CD4-positive, alpha-beta T cell treated with Interleukin-15 for 1 hour (primary cell): ENCODE measurements around the gene ERBIN.
"Not testable (repeated sequence)": the region's sequence is repeated elsewhere in the genome, so short reads cannot be mapped to it uniquely, and the experiment has no call there.

Experiments
- DNase-seq: peaks from one replicate; pipeline ENCODE4 v3.0.0-alpha.2; 2020

Gene ERBIN, protein sequence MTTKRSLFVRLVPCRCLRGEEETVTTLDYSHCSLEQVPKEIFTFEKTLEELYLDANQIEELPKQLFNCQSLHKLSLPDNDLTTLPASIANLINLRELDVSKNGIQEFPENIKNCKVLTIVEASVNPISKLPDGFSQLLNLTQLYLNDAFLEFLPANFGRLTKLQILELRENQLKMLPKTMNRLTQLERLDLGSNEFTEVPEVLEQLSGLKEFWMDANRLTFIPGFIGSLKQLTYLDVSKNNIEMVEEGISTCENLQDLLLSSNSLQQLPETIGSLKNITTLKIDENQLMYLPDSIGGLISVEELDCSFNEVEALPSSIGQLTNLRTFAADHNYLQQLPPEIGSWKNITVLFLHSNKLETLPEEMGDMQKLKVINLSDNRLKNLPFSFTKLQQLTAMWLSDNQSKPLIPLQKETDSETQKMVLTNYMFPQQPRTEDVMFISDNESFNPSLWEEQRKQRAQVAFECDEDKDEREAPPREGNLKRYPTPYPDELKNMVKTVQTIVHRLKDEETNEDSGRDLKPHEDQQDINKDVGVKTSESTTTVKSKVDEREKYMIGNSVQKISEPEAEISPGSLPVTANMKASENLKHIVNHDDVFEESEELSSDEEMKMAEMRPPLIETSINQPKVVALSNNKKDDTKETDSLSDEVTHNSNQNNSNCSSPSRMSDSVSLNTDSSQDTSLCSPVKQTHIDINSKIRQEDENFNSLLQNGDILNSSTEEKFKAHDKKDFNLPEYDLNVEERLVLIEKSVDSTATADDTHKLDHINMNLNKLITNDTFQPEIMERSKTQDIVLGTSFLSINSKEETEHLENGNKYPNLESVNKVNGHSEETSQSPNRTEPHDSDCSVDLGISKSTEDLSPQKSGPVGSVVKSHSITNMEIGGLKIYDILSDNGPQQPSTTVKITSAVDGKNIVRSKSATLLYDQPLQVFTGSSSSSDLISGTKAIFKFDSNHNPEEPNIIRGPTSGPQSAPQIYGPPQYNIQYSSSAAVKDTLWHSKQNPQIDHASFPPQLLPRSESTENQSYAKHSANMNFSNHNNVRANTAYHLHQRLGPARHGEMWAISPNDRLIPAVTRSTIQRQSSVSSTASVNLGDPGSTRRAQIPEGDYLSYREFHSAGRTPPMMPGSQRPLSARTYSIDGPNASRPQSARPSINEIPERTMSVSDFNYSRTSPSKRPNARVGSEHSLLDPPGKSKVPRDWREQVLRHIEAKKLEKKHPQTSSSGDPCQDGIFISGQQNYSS (N-terminal part only)

DNA sequence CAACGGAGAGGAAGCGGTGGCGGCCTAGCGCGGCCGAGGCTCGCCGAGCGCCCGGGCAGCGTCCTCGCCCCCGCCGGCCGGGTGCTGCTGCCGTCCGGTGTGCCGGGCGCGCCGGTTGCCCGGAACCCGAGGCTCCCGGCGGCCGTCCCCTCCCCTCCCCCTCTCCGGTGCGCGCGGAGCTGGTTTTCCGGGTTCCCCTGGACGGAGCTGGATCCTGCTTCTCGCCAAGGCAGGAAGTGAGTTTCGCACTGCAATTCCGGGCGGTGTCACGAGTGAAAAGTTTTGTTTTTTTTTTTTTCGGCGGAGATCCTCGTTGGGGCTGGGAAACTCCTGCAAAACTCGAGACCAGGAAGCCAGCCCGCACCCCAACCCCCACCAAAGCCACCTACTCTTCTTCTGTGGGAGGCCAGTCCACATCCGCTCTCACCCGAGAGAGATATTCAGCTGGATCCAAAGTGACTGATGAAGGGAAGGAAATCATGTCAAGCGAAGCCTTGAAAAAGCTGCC, at the start of gene ERBIN:
Gene ERBIN (plus strand): TSS at position 300 of the 508 bp plus-strand sequence. CDS start 66,144 bp downstream, outside the sequence.
- DNase-seq: peak; percentile 71

DNA sequence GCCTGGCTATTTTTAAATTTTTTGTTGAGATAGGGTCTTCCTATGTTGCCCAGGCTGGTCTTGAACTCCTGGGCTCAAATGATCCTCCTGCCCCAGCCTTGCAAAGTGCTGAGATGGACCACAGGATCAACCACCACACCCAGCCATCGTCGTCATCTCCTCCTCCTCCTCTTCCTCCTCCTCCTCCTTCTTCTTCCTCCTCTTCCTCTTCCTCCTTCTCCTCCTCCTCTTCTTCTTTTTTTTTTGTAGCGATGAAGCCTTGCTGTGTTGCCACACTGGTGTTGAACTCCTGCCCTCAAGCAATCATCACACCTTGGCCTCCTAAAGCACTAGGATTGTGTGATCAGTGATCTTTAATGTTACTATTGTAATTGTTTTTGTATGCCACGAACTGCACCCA, 49.4 kb upstream of the ERBIN start:
- no peak for DNase-seq

DNA sequence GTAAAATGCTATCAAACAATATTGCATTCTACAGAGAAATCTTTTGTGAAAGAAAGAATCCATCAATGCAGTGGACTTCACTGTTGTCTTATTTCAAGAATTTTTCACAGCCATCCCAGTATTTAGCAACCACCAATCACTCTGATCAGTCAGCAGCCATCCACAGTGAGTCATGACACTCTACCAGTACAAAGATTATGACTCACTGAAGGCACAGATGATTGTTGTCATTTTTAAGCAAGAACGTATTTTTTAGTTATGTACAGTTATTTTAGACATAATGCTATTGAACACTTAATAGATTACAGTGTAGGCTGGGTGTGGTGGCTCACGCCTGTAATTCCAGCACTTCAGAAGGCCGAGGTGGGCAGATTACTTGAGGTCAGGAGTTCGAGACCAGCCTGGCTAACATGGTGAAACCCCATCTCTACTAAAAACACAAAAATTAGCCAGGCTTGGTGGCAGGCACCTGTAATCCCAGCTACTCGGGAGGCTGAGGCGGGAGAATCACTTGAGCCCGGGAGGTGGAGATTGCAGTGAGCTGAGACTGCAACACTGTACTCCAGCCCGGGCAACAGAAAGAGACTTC, 46.6 kb upstream of the ERBIN start:
- DNase-seq: not testable (repeated sequence)

- DNase-seq: no peak
Observed at GRCh38 chr5:65880496-65881072, 45.8 kb upstream of the ERBIN start.

DNA sequence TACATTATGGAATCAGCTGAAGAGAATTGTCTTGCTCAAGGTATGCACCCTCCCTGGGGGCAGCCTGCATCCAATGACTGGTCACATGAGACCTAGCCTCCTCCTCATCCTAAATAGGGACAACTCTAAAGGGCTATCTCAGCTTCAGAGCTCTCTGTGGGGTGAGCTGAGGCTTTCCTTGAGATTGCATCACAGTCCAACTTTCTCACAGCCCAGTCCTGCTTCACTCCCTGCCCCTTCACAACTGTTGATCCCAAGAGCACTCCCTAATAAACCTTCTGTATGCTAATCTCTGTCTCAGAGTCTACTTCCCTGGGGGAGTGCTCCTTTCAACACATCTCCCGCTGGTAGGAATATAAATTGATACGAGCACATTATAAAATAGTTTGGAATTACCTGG, 44.1 kb upstream of the ERBIN start:
- DNase-seq: no peak

DNA sequence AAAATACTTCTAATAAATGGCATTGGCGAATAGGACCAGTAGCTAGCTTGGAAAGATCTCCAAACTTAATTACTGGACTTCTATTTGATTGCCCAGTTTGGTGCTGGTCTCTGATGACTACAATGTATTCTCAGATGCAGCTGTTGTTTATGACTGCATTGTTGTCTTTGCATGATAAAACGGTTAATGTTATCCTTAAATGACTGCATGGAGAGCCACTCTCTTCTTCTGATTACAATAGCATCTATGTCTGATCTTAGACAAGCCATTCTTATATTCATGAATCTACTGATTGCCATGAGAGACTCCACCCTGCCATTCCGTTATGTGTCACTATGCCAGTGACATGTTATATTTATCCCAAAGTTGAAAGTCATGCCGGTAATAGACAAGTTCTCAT, 42.9 kb upstream of the ERBIN start:
- no peak for DNase-seq

GRCh38 chr5:65886387-65886786, 40.0 kb upstream of the ERBIN start:
- no peak for DNase-seq

DNA sequence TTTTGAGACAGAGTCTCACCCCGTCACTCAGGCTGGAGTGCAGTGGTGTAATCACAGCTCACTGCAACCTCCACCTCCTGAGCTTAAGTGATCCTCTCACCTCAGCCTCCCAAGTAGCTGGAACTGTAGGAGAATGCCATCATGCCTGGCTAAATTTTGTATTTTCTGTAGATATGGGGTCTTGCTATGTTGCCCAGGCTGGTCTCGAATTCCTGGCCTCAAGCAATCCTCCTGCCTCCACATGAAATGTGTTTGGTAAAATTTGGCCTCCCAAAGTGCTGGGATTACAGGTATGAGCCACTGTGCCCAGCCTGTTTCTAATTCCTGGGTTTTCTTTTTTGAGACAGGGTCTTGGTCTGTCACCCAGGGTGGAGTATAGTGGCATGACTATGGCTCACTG, 34.4 kb upstream of the ERBIN start:
- not testable (repeated sequence) for DNase-seq

DNA sequence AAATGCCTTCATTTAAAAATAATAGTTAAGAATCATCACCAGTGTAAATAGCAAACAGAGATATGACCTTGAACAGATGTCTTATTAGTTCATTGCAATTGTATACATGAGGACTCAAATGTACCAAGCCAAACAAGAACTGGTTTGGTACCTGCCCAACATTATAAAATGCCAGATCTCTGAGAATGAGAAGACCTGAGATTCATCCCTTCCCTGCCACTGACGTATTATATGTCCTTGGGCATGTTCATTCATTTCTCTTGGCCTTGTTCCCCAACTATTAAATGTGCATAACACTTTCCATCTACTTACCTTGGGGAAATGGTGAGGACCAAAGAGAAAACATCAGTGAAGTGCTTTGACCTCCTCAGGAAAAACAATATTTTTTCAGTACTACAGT, 33.6 kb upstream of the ERBIN start:
- no peak for DNase-seq

DNA sequence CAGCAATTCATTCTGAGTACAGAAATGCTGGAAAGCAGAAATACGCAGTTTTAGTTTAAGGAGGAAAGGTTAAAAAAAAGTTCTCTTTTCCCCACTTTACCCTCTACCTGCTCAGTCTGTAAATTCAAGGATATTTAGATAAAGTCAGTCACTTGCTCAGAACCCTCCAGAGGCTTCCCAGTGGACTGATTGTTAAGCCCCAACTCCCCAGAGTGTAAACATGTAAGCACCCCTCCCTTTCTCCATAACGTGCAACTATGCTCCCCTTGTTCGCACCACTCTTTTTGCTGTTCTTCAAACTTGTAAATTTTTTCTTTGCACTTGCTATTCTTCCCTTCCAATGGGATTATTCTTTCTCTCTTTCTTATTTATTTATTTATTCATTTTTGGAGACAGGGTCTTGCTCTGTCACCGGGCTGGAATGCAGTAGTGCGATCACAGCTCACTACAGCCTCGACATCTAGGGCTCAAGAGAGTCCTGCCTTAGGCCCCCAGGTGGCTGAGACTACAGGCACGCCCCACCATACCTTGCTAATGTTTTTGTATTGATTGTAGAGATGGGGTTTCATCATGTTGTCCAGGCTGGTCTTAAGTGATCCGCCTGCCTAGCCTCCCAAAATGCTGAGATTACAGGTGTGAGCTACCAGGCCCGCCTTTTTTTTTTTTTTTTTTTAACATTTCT, 32.5 kb upstream of the ERBIN start:
- DNase-seq: no peak

DNA sequence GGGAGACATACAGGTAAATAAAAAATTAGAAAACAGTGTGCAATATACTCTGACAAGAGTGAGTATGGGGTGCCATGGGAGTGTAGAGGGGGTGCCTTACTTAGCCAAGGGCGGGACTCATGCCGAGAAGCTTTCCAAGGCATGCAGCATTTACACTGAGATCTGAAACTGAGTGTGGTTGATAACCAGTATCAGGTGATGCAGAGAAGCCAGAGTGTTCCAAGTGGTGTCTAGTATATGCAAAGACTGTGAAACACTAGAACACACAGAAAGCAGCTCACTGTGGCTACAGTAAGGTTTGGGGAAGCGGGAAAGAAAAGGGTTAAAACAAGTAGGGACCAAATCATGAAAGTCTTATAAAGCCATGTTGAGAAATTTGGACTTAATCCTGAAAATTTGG, 30.5 kb upstream of the ERBIN start:
- DNase-seq: no peak

GRCh38 chr5:65900746-65901145, 25.6 kb upstream of the ERBIN start:
- no peak for DNase-seq

- no peak for DNase-seq
Observed at GRCh38 chr5:65902104-65902503, 24.3 kb upstream of the ERBIN start.

DNA sequence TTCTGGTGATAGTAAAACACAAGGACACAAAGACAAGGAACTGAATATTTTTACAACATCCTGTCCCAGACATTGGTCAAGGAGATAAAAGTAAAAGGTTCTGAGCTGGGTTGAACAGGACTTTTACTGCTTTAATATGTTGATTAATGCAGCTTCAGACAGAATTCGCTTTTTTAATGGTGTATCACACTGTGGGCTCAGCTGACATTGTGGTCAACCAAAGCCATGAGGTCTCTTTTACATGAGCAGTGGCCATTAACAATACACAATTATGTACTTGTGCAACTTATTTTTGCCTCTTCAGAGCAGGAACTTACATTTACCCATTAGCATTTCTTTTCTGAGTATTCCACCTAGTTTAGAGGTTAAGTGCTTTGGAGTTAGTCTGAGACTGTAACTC, 22.8 kb upstream of the ERBIN start:
- DNase-seq: no peak

GRCh38 chr5:65906256-65906655, 20.1 kb upstream of the ERBIN start:
- no peak for DNase-seq

- DNase-seq: no peak
Observed at GRCh38 chr5:65907135-65907534, 19.2 kb upstream of the ERBIN start.

DNA sequence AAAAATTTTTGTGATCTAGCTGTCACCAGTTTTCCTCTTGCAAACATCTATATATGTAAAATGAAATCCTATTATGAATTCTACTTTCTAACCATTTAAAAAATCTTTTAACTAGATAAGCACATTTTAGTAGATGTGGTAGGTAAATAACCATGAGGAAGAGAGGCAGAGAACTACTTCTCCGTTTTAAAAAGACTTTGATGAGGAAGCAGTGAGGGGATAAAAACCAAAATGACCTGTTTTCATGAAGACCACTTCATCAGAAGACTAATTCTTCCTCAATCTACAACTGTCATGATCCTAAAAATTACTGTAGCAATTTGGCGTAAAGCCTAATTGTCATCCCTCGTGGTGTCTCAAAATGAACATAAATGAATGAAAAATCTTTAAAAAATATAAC, 15.7 kb upstream of the ERBIN start:
- no peak for DNase-seq

DNA sequence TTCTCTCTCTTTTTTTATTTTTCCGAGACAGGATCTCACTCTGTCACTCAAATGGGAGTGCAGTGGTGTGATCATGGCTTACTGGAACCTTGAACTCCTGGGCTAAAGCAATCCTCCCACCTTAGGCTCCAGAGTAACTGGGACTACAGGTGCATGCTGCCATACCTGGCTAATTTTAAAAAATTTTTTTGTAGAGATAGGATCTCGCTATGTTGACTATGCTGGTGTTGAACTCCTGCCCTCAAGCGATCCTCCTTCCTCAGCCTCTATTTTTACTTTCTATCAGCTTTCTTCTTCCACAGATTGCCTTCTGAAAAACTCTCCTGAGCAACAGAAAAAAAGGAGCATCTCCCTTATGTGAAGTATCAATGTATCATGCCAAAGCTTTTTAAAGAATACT, 14.1 kb upstream of the ERBIN start:
- no peak for DNase-seq

DNA sequence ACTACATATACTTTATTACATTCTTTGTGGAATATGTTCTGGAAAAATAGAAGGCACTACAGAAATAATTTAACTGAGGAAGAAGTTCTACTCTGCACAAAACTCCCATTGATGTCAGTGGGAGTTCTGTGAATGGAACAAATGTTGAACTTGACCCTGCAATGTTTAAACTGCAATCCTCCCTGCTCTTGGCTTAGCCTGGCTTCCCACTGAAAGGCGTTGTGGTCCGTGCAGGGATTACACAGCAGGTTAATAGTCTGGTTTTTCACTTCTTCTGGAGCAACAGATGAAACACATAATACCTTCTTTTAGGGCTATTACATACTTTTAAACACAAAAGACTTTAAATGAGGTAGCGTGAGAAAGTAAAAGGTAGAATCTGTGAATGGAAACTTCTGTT, 12.9 kb upstream of the ERBIN start:
- no peak for DNase-seq

- DNase-seq: no peak
Observed at GRCh38 chr5:65914641-65915196, 11.7 kb upstream of the ERBIN start.

DNA sequence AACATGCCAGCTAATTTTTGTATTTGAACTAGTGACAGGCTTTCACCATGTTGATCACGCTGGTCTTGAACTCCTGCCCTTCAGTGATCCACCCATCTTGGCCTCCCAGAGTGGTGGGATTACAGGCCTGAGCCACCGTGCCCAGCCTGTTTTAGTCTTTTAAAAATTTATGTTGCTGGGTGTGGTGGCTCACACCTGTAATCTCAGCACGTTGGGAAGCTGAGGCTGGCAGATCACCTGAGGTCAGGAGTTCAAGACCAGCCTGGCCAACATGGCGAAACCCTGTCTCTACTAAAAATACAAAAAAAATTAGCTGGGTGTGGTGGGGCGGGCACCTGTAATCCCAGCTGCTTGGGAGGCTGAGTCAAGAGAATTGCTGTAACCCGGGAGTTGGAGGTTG, 10.7 kb upstream of the ERBIN start:
- DNase-seq: not testable (repeated sequence)
